Ishikawa (cell line): ENCODE measurements around the gene SUSD2.

ENCODE experiments used
- CEBPB ChIP-seq: IDR thresholded peaks from 2 replicates; pipeline ENCODE4 v1.6.1; 2012
- CREB1 ChIP-seq: IDR thresholded peaks from 2 replicates; pipeline ENCODE4 v1.6.1; 2012; ENCODE audit warnings: low read depth
- EGR1 ChIP-seq: IDR thresholded peaks from 2 replicates; pipeline ENCODE4 v1.6.1; 2012
- EP300 ChIP-seq: IDR thresholded peaks from 2 replicates; pipeline ENCODE4 v1.6.1; 2012; ENCODE audit warnings: borderline replicate concordance
- FOXM1 ChIP-seq: IDR thresholded peaks from 2 replicates; pipeline ENCODE4 v1.6.1; 2012; ENCODE audit warnings: low read depth, borderline replicate concordance
- NFIC ChIP-seq: IDR thresholded peaks from 2 replicates; pipeline ENCODE4 v1.6.1; 2012
- RAD21 ChIP-seq: IDR thresholded peaks from 2 replicates; pipeline ENCODE4 v1.6.1; 2012; ENCODE audit warnings: low read depth
- TAF1 ChIP-seq: IDR thresholded peaks from 2 replicates; pipeline ENCODE4 v1.6.1; 2012; ENCODE audit warnings: low read depth, mild to moderate bottlenecking
- TCF12 ChIP-seq: IDR thresholded peaks from 2 replicates; pipeline ENCODE4 v1.6.1; 2012; ENCODE audit warnings: low read depth
- TEAD4 ChIP-seq: IDR thresholded peaks from 2 replicates; pipeline ENCODE4 v1.6.1; 2012
- YY1 ChIP-seq: IDR thresholded peaks from 2 replicates; pipeline ENCODE4 v1.6.1; 2012; ENCODE audit warnings: low read depth
- ZBTB7A ChIP-seq: IDR thresholded peaks from 2 replicates; pipeline ENCODE4 v1.6.1; 2012; ENCODE audit warnings: low read depth
- TF ChIP-seq, protein P1 (sequence below): IDR thresholded peaks from 2 replicates; pipeline ENCODE4 v1.6.1; 2012; ENCODE audit warnings: low read depth, mild to moderate bottlenecking
- TF ChIP-seq, protein P2 (sequence below): IDR thresholded peaks from 2 replicates; pipeline ENCODE4 v1.6.1; 2012
- TF ChIP-seq, protein P3 (sequence below): IDR thresholded peaks from 2 replicates; pipeline ENCODE4 v1.6.1; 2012

SUSD2 gene

DNA sequence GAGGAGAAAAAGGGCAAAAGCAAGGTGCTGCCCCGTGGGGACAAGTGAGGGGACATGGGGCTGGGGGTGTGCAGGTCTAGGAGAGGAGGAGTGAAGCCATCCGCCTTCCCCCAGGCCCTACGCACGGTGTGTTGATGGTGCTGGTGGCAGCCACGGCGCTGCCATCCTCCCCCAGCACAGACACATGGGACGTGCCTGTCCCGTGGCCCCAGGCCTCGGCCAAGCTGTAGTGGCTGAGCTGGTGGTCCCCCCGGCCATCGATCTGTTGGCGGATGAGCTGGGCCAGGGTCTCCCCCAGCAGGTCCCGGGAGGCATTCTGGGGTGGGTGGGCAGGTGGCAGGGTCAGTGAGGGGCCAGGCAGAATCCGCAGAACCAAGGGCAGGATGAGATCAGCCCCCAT, 44.7 kb downstream of the SUSD2 start:
- TF ChIP-seq EGR1 (no peak), NFIC (no peak)

DNA sequence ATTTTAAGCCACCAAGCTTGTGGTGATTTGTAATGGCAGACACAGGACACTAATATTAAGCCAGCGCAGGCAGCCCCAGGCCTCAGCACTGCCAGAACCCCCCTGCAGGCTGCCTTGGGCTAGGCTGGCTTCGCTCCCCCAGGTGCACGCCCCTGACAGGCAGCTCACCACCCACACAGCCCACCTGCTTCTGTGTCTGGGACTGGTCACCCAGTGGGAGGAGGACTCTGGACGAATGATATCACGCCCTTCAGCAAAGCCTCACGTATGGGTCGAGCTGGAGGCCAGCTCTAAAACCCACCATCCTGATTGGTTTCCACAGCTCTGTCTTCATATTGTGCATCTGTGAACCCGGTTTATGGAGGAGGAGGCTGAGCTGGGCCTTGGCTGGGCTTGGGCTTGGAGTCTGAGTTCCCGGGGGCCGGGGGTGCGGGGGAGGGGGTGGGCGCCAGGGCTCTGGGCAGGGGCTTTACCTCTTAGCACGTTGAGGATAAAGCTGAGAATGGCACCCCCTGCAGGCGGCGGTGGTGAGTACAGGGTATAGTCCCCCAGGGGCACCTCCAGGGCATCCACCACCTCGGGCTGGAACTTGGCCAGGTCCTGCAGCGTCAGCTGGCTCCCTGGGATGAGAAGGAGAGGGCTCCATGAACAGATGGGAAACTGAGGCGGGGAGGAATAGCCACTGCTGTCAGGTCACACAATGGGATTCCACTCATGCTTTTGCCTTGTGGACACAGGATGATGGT, 49.8 kb downstream of the SUSD2 start:
- TF ChIP-seq TCF12 (no peak), RAD21 (peak; percentile 46; the same call in 1 of the 2 replicates), CREB1 (no peak), ZBTB7A (no peak), TEAD4 (no peak), EP300 (no peak), FOXM1 (no peak), YY1 (no peak), EGR1 (no peak), TAF1 (no peak), CEBPB (no peak), NFIC (peak; percentile 49; the same call in 1 of the 2 replicates)
- TF ChIP-seq, protein P1, sequence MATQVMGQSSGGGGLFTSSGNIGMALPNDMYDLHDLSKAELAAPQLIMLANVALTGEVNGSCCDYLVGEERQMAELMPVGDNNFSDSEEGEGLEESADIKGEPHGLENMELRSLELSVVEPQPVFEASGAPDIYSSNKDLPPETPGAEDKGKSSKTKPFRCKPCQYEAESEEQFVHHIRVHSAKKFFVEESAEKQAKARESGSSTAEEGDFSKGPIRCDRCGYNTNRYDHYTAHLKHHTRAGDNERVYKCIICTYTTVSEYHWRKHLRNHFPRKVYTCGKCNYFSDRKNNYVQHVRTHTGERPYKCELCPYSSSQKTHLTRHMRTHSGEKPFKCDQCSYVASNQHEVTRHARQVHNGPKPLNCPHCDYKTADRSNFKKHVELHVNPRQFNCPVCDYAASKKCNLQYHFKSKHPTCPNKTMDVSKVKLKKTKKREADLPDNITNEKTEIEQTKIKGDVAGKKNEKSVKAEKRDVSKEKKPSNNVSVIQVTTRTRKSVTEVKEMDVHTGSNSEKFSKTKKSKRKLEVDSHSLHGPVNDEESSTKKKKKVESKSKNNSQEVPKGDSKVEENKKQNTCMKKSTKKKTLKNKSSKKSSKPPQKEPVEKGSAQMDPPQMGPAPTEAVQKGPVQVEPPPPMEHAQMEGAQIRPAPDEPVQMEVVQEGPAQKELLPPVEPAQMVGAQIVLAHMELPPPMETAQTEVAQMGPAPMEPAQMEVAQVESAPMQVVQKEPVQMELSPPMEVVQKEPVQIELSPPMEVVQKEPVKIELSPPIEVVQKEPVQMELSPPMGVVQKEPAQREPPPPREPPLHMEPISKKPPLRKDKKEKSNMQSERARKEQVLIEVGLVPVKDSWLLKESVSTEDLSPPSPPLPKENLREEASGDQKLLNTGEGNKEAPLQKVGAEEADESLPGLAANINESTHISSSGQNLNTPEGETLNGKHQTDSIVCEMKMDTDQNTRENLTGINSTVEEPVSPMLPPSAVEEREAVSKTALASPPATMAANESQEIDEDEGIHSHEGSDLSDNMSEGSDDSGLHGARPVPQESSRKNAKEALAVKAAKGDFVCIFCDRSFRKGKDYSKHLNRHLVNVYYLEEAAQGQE = no peak
- TF ChIP-seq, protein P2, sequence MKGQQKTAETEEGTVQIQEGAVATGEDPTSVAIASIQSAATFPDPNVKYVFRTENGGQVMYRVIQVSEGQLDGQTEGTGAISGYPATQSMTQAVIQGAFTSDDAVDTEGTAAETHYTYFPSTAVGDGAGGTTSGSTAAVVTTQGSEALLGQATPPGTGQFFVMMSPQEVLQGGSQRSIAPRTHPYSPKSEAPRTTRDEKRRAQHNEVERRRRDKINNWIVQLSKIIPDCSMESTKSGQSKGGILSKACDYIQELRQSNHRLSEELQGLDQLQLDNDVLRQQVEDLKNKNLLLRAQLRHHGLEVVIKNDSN = no peak
- TF ChIP-seq, protein P3, sequence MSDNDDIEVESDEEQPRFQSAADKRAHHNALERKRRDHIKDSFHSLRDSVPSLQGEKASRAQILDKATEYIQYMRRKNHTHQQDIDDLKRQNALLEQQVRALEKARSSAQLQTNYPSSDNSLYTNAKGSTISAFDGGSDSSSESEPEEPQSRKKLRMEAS = no peak

DNA sequence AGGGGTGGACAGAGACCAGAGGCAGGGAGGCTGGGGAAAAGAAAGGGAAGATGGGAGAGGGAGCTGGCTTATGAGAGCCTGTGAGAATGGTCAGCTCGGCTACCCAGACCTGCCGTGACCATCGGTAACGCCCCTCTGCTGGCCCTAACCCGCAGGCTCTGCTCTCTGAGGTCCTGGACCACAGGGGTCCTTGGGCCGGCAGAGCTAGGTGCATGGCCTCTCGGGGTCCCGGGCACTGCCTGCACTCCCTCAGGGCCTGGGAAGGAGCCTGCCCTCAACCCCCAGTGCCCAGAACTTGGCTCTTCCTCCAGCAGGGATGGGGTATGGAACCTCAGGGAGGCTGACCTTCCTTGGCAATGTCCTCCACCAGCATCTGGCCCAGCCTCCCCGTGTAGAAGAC, 50.4 kb downstream of the SUSD2 start:
- no peak for TF ChIP-seq TCF12

DNA sequence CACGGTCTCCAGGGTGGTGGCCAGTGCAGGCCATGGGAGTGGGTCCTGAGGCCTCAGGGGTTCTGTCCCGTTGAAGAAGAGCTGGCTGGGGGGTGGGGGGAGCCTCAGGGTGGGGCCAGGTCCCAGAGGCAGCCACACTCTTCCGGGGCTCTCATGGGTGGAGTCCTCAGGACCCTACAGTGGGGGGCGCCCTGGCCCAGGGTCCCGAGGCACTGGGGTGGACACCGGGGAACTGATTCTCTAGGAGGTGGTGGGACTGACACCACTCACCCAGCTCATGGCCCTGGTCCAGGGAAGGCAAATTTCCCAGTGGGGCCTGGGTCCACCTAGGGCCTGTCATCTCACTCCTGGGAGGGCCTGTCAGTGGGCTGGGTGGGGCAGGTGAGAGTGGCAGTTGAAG, 50.8 kb downstream of the SUSD2 start:
- TF ChIP-seq RAD21 (no peak), CREB1 (no peak), TEAD4 (no peak), TAF1 (no peak), EP300 (no peak), TCF12 (no peak), EGR1 (no peak), NFIC (no peak), CEBPB (no peak)
- TF ChIP-seq, protein P2 = no peak
- TF ChIP-seq, protein P1 = no peak
- TF ChIP-seq, protein P3 = no peak

DNA sequence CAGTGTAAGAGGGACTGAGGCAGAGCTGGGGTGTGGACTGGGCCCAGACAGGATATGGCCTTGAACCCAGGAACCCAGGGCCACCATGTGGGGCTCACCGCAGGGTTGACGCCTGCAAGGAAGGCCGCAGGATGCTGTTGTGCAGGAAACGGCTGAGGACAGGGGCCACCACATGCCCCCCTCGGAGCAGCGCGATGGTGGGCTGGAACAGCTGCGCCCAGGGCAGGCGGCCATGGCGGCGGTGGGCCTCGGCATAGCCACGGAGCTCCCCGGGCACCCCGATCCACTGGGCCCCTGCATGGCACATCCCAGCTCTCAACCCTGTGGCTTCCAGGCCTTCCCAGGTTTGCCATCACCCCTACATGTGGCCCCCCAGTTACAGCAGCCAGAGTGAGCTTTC, 51.4 kb downstream of the SUSD2 start:
- TF ChIP-seq EGR1 = no peak

DNA sequence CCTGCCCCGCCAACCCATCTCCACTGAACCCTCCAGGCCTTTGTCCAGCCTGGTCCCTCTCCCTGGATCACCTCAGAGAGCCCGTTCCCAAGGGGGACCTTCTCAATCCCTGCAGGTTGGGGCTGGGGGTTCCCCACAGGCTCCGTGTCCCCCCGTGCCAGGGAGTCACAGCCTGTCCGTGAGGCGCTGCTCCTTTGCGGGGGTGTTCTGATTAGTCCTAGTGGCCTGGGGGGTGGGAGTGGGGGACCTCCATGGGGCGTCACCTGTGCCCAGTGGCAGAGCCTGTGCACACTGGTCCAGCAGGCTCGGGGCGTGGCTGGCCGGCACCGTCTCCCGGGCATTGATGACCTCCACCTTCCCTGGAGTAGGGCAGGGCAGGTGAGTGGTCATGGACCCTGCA, 51.9 kb downstream of the SUSD2 start:
- TF ChIP-seq ZBTB7A (no peak), NFIC (no peak), YY1 (no peak), TCF12 (no peak), CREB1 (no peak), RAD21 (no peak), FOXM1 (no peak)

DNA sequence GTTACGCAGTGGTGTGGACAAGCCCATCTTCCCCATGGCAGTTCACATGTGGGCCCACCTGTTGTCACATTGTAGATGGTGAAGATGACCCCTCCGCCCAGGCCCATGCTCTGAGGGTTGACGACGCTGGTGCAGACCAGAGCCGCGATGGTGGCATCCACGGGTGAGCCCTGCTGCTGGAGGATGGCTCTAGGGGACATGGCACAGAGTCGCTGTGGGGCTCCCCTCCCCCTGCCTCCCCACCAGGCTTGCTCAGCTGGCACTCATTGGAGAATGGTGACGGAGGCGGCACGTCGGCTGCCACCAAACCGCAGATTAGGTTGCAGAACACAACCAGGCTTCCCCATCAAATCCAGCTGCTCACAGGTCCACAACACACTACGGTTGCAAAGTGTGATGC, 52.5 kb downstream of the SUSD2 start:
- no peak for TF ChIP-seq RAD21
